Effector memory CD8-positive, alpha-beta T cell (primary cell): ENCODE data around the gene DHODH.
"Not testable (repeated sequence)": the region's sequence is repeated elsewhere in the genome, so short reads cannot be mapped to it uniquely, and the experiment has no call there.

Experiments
- ATAC-seq: fragments of 150-1000 bp; cut with Tn5 transposase; replicated peaks from 2 replicates; pipeline ENCODE4 v1.10.0; 2021; ENCODE audit warnings: mild to moderate bottlenecking, moderate library complexity
- DNase-seq, 3 experiments: peaks; one replicate each; pipeline ENCODE4 v3.0.0; 2021
- H3K27ac Mint-ChIP-seq, 2 donors: one replicate each; pipeline ENCODE4 v1.8.0; 2022; ENCODE audit warnings: mild to moderate bottlenecking in 2 of 2, mixed read lengths in 2 of 2, moderate library complexity in 2 of 2
- H3K27me3 Mint-ChIP-seq, 2 donors: one replicate each; pipeline ENCODE4 v1.8.0; 2022; ENCODE audit warnings: mixed read lengths in 2 of 2
- H3K36me3 Mint-ChIP-seq: one replicate; pipeline ENCODE4 v1.8.0; 2022; ENCODE audit warnings: mild to moderate bottlenecking, moderate library complexity, mixed read lengths; ENCODE audit not compliant: insufficient read depth
- H3K4me1 Mint-ChIP-seq, 2 donors: one replicate each; pipeline ENCODE4 v1.8.0; 2022; ENCODE audit warnings: low read depth in 2 of 2, mixed read lengths in 2 of 2
- H3K4me3 Mint-ChIP-seq, 2 donors: one replicate each; pipeline ENCODE4 v1.8.0; 2022; ENCODE audit warnings: mild to moderate bottlenecking in 2 of 2, mixed read lengths in 2 of 2, moderate library complexity in 2 of 2
- H3K9me3 Mint-ChIP-seq, 2 donors: one replicate each; pipeline ENCODE4 v1.8.0; 2022; ENCODE audit warnings: mixed read lengths in 2 of 2

DHODH gene

GRCh38 chr16:72050769-72051464 lies 42.4 kb downstream of the DHODH start:
- no peaks in the 10 kb centered on the region for H3K36me3 Mint-ChIP-seq
- ATAC-seq (no peak), DNase-seq (no peak)
- no peaks in the 10 kb centered on the region for H3K4me1 Mint-ChIP-seq
- no peaks in the 10 kb centered on the region for H3K27me3 Mint-ChIP-seq
- peaks cover 4 to 7% of the 10 kb centered on the region in 2 donors for H3K9me3 Mint-ChIP-seq
- no peak overlapping the region for H3K27ac Mint-ChIP-seq
- no peak overlapping the region for H3K4me3 Mint-ChIP-seq

GRCh38 chr16:72051818-72052217 lies 43.3 kb downstream of the DHODH start:
- DNase-seq: no peak
- no peak overlapping the region for H3K4me3 Mint-ChIP-seq
- H3K27me3 Mint-ChIP-seq: no peaks in the 10 kb centered on the region
- peaks cover 4 to 7% of the 10 kb centered on the region in 2 donors for H3K9me3 Mint-ChIP-seq
- no peaks in the 10 kb centered on the region for H3K4me1 Mint-ChIP-seq
- no peaks in the 10 kb centered on the region for H3K36me3 Mint-ChIP-seq
- ATAC-seq: no peak
- no peak overlapping the region for H3K27ac Mint-ChIP-seq

DNA sequence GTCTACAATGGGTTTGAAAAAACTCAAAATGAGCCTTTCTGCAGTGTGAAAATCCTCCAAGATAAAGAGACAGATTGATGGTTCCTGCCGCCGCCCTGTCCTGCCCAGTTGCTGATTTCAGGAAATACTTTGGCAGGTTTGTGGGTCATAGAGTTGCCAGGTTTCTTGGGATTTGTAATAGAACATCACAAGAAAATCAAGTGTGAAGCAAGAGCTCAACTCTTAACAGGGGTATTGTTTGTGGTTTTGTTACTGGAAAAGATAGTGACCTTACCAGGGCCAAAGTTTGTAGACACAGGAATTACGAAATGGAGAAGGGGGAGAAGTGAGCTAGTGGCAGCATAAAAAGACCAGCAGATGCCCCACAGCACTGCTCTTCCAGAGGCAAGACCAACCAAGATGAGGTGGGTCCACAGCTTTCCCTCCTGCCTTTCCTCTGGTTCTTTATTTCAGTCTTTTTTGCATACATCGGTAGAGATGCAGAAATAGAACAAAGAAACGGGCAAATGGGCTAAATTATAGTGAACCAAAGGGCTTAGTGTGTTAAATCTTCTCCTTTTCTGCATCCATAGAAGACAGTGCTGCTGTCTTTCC lies 45.8 kb downstream of the DHODH start, which contains the start of gene HP:
Gene HP (plus strand): TSS at position 252 of the 594 bp plus-strand sequence. CDS start 148 bp downstream, at position 400.
- H3K27me3 Mint-ChIP-seq, H3K9me3 Mint-ChIP-seq, DNase-seq, H3K4me3 Mint-ChIP-seq, ATAC-seq, H3K27ac Mint-ChIP-seq, H3K36me3 Mint-ChIP-seq, H3K4me1 Mint-ChIP-seq: not testable (repeated sequence)

DNA sequence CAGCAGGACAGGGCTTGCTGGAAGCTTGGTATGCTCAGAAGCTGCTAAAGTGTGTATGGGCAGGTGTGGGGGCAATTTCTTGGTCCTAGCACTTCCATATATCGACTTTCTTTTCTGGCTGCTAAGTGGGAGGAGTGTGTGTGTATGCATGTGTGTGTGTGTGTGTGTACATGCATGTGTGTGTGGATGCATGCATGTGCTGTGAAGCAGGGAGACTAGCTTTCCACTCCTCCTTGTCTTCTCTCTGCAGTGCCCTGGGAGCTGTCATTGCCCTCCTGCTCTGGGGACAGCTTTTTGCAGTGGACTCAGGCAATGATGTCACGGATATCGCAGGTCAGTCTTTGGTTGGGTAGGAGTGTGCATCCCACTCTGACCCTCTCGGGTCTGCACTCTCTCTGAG lies 47.4 kb downstream of the DHODH start:
- no peaks in the 10 kb centered on the region for H3K9me3 Mint-ChIP-seq
- ATAC-seq: no peak
- H3K36me3 Mint-ChIP-seq: no peaks in the 10 kb centered on the region
- H3K4me1 Mint-ChIP-seq: no peaks in the 10 kb centered on the region
- H3K27me3 Mint-ChIP-seq: no peaks in the 10 kb centered on the region
- no peak overlapping the region for H3K27ac Mint-ChIP-seq
- no peak overlapping the region for H3K4me3 Mint-ChIP-seq
- DNase-seq: no peak

GRCh38 chr16:72057313-72057712 lies 48.8 kb downstream of the DHODH start:
- H3K4me3 Mint-ChIP-seq, H3K36me3 Mint-ChIP-seq, H3K4me1 Mint-ChIP-seq, H3K27me3 Mint-ChIP-seq, H3K9me3 Mint-ChIP-seq, ATAC-seq, H3K27ac Mint-ChIP-seq, DNase-seq: not testable (repeated sequence)

- H3K4me3 Mint-ChIP-seq, H3K9me3 Mint-ChIP-seq, DNase-seq, H3K27me3 Mint-ChIP-seq, ATAC-seq, H3K4me1 Mint-ChIP-seq, H3K27ac Mint-ChIP-seq, H3K36me3 Mint-ChIP-seq: not testable (repeated sequence)
These were observed 50.5 kb downstream of the DHODH start for GRCh38 chr16:72059060-72059459.

DNA sequence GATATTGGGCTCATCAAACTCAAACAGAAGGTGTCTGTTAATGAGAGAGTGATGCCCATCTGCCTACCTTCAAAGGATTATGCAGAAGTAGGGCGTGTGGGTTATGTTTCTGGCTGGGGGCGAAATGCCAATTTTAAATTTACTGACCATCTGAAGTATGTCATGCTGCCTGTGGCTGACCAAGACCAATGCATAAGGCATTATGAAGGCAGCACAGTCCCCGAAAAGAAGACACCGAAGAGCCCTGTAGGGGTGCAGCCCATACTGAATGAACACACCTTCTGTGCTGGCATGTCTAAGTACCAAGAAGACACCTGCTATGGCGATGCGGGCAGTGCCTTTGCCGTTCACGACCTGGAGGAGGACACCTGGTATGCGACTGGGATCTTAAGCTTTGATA lies 51.9 kb downstream of the DHODH start:
- Mint-ChIP-seq H3K27me3 (no peaks in the 10 kb centered on the region), H3K9me3 (no peaks in the 10 kb centered on the region), H3K4me3 (no peak overlapping the region), H3K4me1 (no peaks in the 10 kb centered on the region), H3K27ac (no peak overlapping the region), H3K36me3 (no peaks in the 10 kb centered on the region)
- ATAC-seq (no peak), DNase-seq (no peak)

DNA sequence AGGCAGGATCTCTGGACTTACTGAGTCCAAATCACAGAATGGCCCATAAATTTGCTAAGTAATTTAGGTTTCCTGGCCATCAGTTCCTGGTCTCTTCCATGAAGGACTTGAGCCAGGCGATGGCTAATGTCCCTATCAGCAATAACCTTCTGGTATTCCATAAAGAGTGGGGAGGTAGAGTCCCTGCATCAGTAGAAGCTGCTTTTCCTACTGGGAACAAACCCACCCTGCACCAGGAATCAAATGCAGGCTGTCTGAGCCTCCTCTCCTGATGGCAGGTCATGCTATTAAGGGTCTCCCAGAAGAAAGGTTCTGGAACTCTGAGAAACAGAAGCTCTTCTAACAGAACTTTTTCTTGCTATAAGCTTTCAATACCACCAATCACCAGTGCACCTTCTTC lies 53.0 kb downstream of the DHODH start:
- H3K9me3 Mint-ChIP-seq: no peaks in the 10 kb centered on the region
- H3K4me1 Mint-ChIP-seq: no peaks in the 10 kb centered on the region
- H3K4me3 Mint-ChIP-seq: no peak overlapping the region
- H3K27ac Mint-ChIP-seq: no peak overlapping the region
- H3K27me3 Mint-ChIP-seq: no peaks in the 10 kb centered on the region
- H3K36me3 Mint-ChIP-seq: no peaks in the 10 kb centered on the region
- ATAC-seq: no peak
- no peak for DNase-seq

DNA sequence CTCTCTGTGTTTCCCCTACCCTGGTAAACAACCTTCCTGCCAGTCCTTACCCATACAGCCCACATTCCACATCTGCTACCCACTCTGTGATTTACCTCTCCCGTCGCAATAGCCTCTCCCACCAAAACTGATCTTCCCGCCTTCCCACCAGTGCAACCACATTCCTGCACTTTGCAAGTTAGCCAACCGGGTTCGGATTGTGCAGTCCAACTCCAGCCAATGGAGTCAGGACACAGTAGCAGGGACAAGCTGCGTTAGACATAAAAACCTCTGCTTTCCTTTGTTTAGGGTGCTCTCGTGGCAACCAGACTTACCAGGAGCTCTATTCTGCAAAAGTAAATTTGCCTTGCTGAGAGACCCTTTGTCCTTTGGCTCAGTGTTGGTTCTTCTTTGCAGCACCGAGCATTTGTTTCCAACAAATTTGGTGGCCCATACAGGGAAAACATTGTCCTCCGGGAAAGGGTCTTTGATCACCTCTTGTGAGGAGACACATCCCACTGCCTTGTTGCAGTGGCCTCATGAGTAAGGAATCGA lies 55.9 kb downstream of the DHODH start:
- H3K4me1 Mint-ChIP-seq: peaks cover 0 to 3% of the 10 kb centered on the region in 2 donors
- ATAC-seq: no peak
- no peaks in the 10 kb centered on the region for H3K36me3 Mint-ChIP-seq
- H3K27ac Mint-ChIP-seq: no peak overlapping the region
- H3K4me3 Mint-ChIP-seq: no peak overlapping the region
- no peaks in the 10 kb centered on the region for H3K9me3 Mint-ChIP-seq
- H3K27me3 Mint-ChIP-seq: no peaks in the 10 kb centered on the region
- DNase-seq: no peak

- Mint-ChIP-seq H3K27me3 (no peaks in the 10 kb centered on the region), H3K9me3 (no peaks in the 10 kb centered on the region), H3K4me3 (no peak overlapping the region), H3K27ac (peak overlapping the region; percentile 9 to 22), H3K4me1 (peaks cover 0 to 3% of the 10 kb centered on the region in 2 donors), H3K36me3 (no peaks in the 10 kb centered on the region)
- DNase-seq (peak in 1 of 3 experiments; percentile 5), ATAC-seq (no peak)
These were observed 58.2 kb downstream of the DHODH start for GRCh38 chr16:72066747-72067146.

GRCh38 chr16:72068930-72069329 lies 60.4 kb downstream of the DHODH start:
- H3K27me3 Mint-ChIP-seq: no peaks in the 10 kb centered on the region
- H3K4me1 Mint-ChIP-seq: peaks cover 0 to 3% of the 10 kb centered on the region in 2 donors
- no peaks in the 10 kb centered on the region for H3K36me3 Mint-ChIP-seq
- ATAC-seq (no peak), DNase-seq (no peak)
- no peak overlapping the region for H3K4me3 Mint-ChIP-seq
- no peak overlapping the region for H3K27ac Mint-ChIP-seq
- H3K9me3 Mint-ChIP-seq: no peaks in the 10 kb centered on the region

- Mint-ChIP-seq H3K36me3 (no peaks in the 10 kb centered on the region), H3K9me3 (no peaks in the 10 kb centered on the region), H3K4me3 (no peak overlapping the region), H3K4me1 (no peaks in the 10 kb centered on the region), H3K27me3 (no peaks in the 10 kb centered on the region), H3K27ac (no peak overlapping the region)
- ATAC-seq (no peak), DNase-seq (no peak)
These were observed 64.2 kb downstream of the DHODH start for GRCh38 chr16:72072514-72073342.

DNA sequence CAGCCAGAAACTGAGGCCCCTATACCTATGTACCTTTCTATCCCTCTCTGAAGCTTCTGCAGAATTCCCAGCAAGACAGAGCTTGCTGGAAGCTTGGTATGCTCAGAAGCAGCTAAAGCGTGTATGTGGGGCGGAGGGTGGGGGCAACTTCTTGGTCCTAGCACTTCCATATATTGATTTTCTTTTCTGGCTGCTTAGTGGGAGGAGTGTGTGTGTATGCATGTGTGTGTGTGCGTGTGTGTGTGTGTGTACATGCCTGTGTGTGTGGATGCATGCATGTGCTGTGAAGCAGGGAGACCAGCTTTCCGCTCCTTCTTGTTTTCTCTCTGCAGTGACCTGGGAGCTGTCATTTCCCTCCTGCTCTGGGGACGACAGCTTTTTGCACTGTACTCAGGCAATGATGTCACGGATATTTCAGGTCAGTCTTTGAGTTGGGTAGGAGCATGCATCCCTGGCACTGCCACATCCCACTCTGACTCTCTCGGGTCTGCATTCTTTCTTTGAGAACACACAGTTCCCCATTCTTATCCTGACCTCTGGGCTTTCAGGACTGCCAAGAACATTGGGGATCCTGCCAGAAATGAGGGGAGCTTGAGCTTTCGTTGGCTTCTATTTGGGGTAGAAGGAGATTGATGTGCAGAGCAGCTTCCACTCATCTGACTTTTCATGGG lies 65.2 kb downstream of the DHODH start:
- Mint-ChIP-seq H3K27ac (no peak overlapping the region), H3K36me3 (no peaks in the 10 kb centered on the region), H3K27me3 (no peaks in the 10 kb centered on the region), H3K4me3 (no peak overlapping the region), H3K9me3 (no peaks in the 10 kb centered on the region), H3K4me1 (no peaks in the 10 kb centered on the region)
- DNase-seq (no peak), ATAC-seq (no peak)
